H9 (cell line): ENCODE results near the gene GPRIN1. TPM values are rescaled to one million over a fixed set of nuclear protein-coding genes. Genes with fewer than 3 reads are reported as not detected.

Experiments
- DNase-seq: peaks from one replicate; pipeline ENCODE4 v3.0.0-alpha.2; 2017
- H2AFZ ChIP-seq: one replicate; pipeline ENCODE4 v1.6.1; 2013; ENCODE audit warnings: mild to moderate bottlenecking, low read length, control low read depth, moderate library complexity
- H2AK5ac ChIP-seq: 2 replicates; pipeline ENCODE4 v1.6.1; 2013; ENCODE audit warnings: low read length, control low read depth, mixed read lengths; ENCODE audit not compliant: insufficient read length
- H2BK120ac ChIP-seq: one replicate; pipeline ENCODE4 v1.6.1; 2013; ENCODE audit warnings: low read depth, mild to moderate bottlenecking, low read length, control low read depth, inconsistent platforms; ENCODE audit not compliant: poor library complexity, severe bottlenecking
- H2BK12ac ChIP-seq: 2 replicates; pipeline ENCODE4 v1.6.1; 2013; ENCODE audit warnings: low read length, control low read depth, mixed read lengths, low read depth; ENCODE audit not compliant: insufficient read length
- H2BK15ac ChIP-seq: 2 replicates; pipeline ENCODE4 v1.6.1; 2013; ENCODE audit warnings: low read depth, low read length, control low read depth
- H2BK20ac ChIP-seq: one replicate; pipeline ENCODE4 v1.6.1; 2013; ENCODE audit warnings: low read depth, mild to moderate bottlenecking, low read length, control low read depth, inconsistent platforms; ENCODE audit not compliant: poor library complexity, severe bottlenecking
- H2BK5ac ChIP-seq: 2 replicates; pipeline ENCODE4 v1.6.1; 2013; ENCODE audit warnings: low read length, control low read depth, mixed read lengths; ENCODE audit not compliant: insufficient read length
- H3K14ac ChIP-seq: 2 replicates; pipeline ENCODE4 v1.6.1; 2013; ENCODE audit warnings: low read length, control low read depth; ENCODE audit not compliant: insufficient read depth
- H3K18ac ChIP-seq: 2 replicates; pipeline ENCODE4 v1.6.1; 2013; ENCODE audit warnings: low read depth, mild to moderate bottlenecking, mixed read lengths, low read length, control low read depth; ENCODE audit not compliant: insufficient read length
- H3K23ac ChIP-seq: 2 replicates; pipeline ENCODE4 v1.6.1; 2013; ENCODE audit warnings: low read length, control low read depth, mixed read lengths, low read depth; ENCODE audit not compliant: insufficient read length
- H3K23me2 ChIP-seq: 2 replicates; pipeline ENCODE4 v1.6.1; 2013; ENCODE audit warnings: low read depth, mild to moderate bottlenecking, mixed read lengths, low read length, control low read depth; ENCODE audit not compliant: insufficient read length, poor library complexity, severe bottlenecking
- H3K27ac ChIP-seq: 2 replicates; pipeline ENCODE4 v1.5.1; 2013; ENCODE audit warnings: low read length, control low read depth, mixed read lengths, low read depth; ENCODE audit not compliant: insufficient read length
- H3K27me3 ChIP-seq: 2 replicates; pipeline ENCODE4 v1.6.1; 2013; ENCODE audit warnings: low read length, control low read depth, inconsistent platforms; ENCODE audit not compliant: insufficient read depth
- H3K4ac ChIP-seq: 2 replicates; pipeline ENCODE4 v1.6.1; 2013; ENCODE audit warnings: low read depth, mild to moderate bottlenecking, control low read depth, inconsistent platforms, low read length, moderate library complexity
- H3K4me1 ChIP-seq: 2 replicates; pipeline ENCODE4 v1.6.1; 2013; ENCODE audit warnings: low read length, control low read depth, inconsistent platforms; ENCODE audit not compliant: insufficient read depth
- H3K4me2 ChIP-seq: 2 replicates; pipeline ENCODE4 v1.6.1; 2013; ENCODE audit warnings: low read length, control low read depth, mixed read lengths; ENCODE audit not compliant: insufficient read length, insufficient read depth
- H3K56ac ChIP-seq: 2 replicates; pipeline ENCODE4 v1.6.1; 2013; ENCODE audit warnings: low read depth, mild to moderate bottlenecking, mixed read lengths, low read length, control low read depth; ENCODE audit not compliant: insufficient read length
- H3K79me1 ChIP-seq: 2 replicates; pipeline ENCODE4 v1.6.1; 2013; ENCODE audit warnings: low read depth, mild to moderate bottlenecking, moderate library complexity, low read length, control low read depth, inconsistent platforms; ENCODE audit not compliant: insufficient read depth, poor library complexity, severe bottlenecking
- H3K79me2 ChIP-seq: 2 replicates; pipeline ENCODE4 v1.6.1; 2013; ENCODE audit warnings: low read length, control low read depth, inconsistent platforms; ENCODE audit not compliant: insufficient read depth
- H3K9ac ChIP-seq: 2 replicates; pipeline ENCODE4 v1.6.1; 2013; ENCODE audit warnings: low read length, control low read depth, mixed read lengths; ENCODE audit not compliant: insufficient read length; ENCODE audit errors: extremely low read depth
- H3K9me3 ChIP-seq: one replicate; pipeline ENCODE4 v1.6.1; 2013; ENCODE audit warnings: low read depth, low read length, inconsistent platforms; ENCODE audit not compliant: control insufficient read depth
- H3T11ph ChIP-seq: one replicate; pipeline ENCODE4 v1.6.1; 2013; ENCODE audit warnings: mild to moderate bottlenecking, low read length, control low read depth, inconsistent platforms
- H4K20me1 ChIP-seq: one replicate; pipeline ENCODE4 v1.6.1; 2013; ENCODE audit not compliant: control insufficient read depth, insufficient read length, insufficient read depth
- H4K5ac ChIP-seq: 2 replicates; pipeline ENCODE4 v1.6.1; 2013; ENCODE audit warnings: low read depth, mild to moderate bottlenecking, mixed read lengths, low read length, control low read depth; ENCODE audit not compliant: insufficient read length
- H4K8ac ChIP-seq: replicated peaks from 2 replicates; pipeline ENCODE4 v1.6.1; 2013; ENCODE audit warnings: low read length, control low read depth, mixed read lengths, low read depth; ENCODE audit not compliant: insufficient read length
- H4K91ac ChIP-seq: 2 replicates; pipeline ENCODE4 v1.6.1; 2013; ENCODE audit warnings: low read depth, mild to moderate bottlenecking, moderate library complexity, mixed read lengths, low read length, control low read depth; ENCODE audit not compliant: insufficient read length
- H3K27ac Mint-ChIP-seq, 3 experiments: 2 replicates in 2 of 3; 3 replicates in 1 of 3; pipeline ENCODE4 v1.8.0; 2020 to 2021; ENCODE audit warnings: mixed read lengths in 3 of 3, mild to moderate bottlenecking in 1 of 3, moderate library complexity in 1 of 3
- H3K27me3 Mint-ChIP-seq: 2 replicates; pipeline ENCODE4 v1.8.0; 2021; ENCODE audit warnings: low read depth, mild to moderate bottlenecking, moderate library complexity, mixed read lengths
- H3K36me3 Mint-ChIP-seq, 3 experiments: 2 replicates in 2 of 3; 3 replicates in 1 of 3; pipeline ENCODE4 v1.8.0; 2020 to 2021; ENCODE audit warnings: low read depth in 3 of 3, mixed read lengths in 3 of 3; ENCODE audit not compliant: insufficient read depth in 1 of 3
- H3K4me1 Mint-ChIP-seq, 2 experiments: 2 replicates each; pipeline ENCODE4 v1.8.0; 2020; ENCODE audit warnings: mixed read lengths in 2 of 2
- H3K4me3 Mint-ChIP-seq, 2 experiments: 2 replicates in 1 of 2; 3 replicates in 1 of 2; pipeline ENCODE4 v1.8.0; 2020 to 2021; ENCODE audit warnings: mild to moderate bottlenecking in 2 of 2, mixed read lengths in 2 of 2, moderate library complexity in 1 of 2
- H3K9me3 Mint-ChIP-seq, 2 experiments: 2 replicates in 1 of 2; 3 replicates in 1 of 2; pipeline ENCODE4 v1.8.0; 2020; ENCODE audit warnings: mild to moderate bottlenecking in 2 of 2, mixed read lengths in 2 of 2, moderate library complexity in 1 of 2
- CTCF ChIP-seq: fragments of 200-600 bp; sonication (generic); conservative IDR thresholded peaks from 3 replicates; pipeline ENCODE4 v1.8.0; 2021; ENCODE audit warnings: antibody characterized with exemption, mild to moderate bottlenecking
- WGBS: extraction: QIAGEN DNeasy Blood & Tissue Kit; methylation state at CpG from one replicate; pipeline ENCODE4 v1.1.7; 2013; ENCODE audit warnings: missing lambda C conversion rate, low lambda C conversion rate, mixed read lengths; ENCODE audit not compliant: insufficient read length; ENCODE audit errors: extremely low coverage; 5-methylcytosine and 5-hydroxymethylcytosine counted together
- total RNA-seq: library from RNA; stranded (reverse); gene quantifications from 2 replicates; pipeline ENCODE4 v1.2.1, GENCODE V29; 2021

Gene GPRIN1
- total RNA-seq, 1 experiment from 2014 or later = 10.8 TPM

GRCh38 chr5:176651472-176651980, 41.6 kb upstream of the GPRIN1 start:
- Histone ChIP-seq H3K9me3 (no peaks in the 10 kb centered on the region), H3K4me1 (peaks cover 2% of the 10 kb centered on the region; the same call in 1 of the 2 replicates), H3K79me1 (peaks cover 8% of the 10 kb centered on the region), H2BK15ac (no peak overlapping the region), H3K56ac (no peak overlapping the region), H3K27ac (no peak overlapping the region), H4K8ac (no peak overlapping the region), H3K27me3 (no peaks in the 10 kb centered on the region), H3T11ph (no peak overlapping the region), H3K23ac (no peak overlapping the region), H3K4ac (no peak overlapping the region), H3K14ac (no peak overlapping the region), H3K9ac (no peak overlapping the region), H3K23me2 (peaks cover 10% of the 10 kb centered on the region), H2BK120ac (no peak overlapping the region), H2BK5ac (no peak overlapping the region), H4K5ac (no peak overlapping the region), H3K4me2 (no peak overlapping the region), H2BK20ac (no peak overlapping the region), H3K79me2 (no peaks in the 10 kb centered on the region; the same call in 1 of the 2 replicates), H3K18ac (no peak overlapping the region), H4K91ac (no peak overlapping the region), H2BK12ac (no peak overlapping the region), H2AK5ac (no peak overlapping the region), H2AFZ (no peak overlapping the region), H4K20me1 (no peaks in the 10 kb centered on the region)
- no peaks in the 10 kb centered on the region; a peak in 1 of 5 replicates for H3K9me3 Mint-ChIP-seq
- WGBS = no CpG with 5 or more reads among the region's 17 CpGs
- H3K27me3 Mint-ChIP-seq = no peaks in the 10 kb centered on the region; the same call in 1 of the 2 replicates
- DNase-seq = no peak
- H3K4me1 Mint-ChIP-seq = peaks cover 32 to 40% of the 10 kb centered on the region in 2 experiments
- H3K36me3 Mint-ChIP-seq = peaks cover 5 to 28% (median 22%) of the 10 kb centered on the region in 3 experiments; a peak in 6 of 7 replicates
- H3K4me3 Mint-ChIP-seq = no peak overlapping the region
- H3K27ac Mint-ChIP-seq = no peak overlapping the region
- TF ChIP-seq CTCF = 0 out of 3 replicates have a peak, but pooled peaks have one; percentile 14
